Measurements from ENCODE around the gene FCHSD2.
"Not testable (repeated sequence)": the region's sequence is repeated elsewhere in the genome, so short reads cannot be mapped to it uniquely, and the experiment has no call there.

DNA sequence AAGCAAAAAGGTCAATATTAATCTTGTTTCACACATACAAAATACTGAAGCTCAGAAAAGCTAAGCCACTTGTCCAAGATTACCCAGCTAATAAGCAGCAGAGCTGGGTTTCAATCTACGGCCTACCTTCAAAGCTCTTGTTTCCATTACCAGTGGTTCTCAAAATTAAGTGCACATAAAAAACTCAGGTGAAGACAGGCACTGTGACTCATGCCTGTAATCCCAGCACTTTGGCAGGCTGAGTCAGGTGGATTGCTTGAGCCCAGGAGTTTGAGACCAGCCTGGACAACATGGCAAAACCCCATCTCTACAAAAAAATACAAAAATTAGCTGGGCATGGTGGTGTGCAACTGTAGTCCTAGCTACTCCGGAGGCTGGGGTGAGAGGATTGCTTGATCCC, 9.8 kb downstream of the FCHSD2 start:
- TF ChIP-seq SP1 (IDR thresholded peaks at IDR 0.05); BHLHE40 (IDR thresholded peaks at IDR 0.05; ENCODE audit: borderline replicate concordance): not testable (repeated sequence)
